ENCODE data around the gene FUT8.

The FUT8 gene

GRCh38 chr14:65517635-65518542 lies 105.4 kb downstream of the FUT8 start:
- no peak for DNase-seq
- in situ Hi-C loops (cut with HindIII; ENCODE audit: low pct_ligation_motif_present, low pct_unique_long_range_greater_than_20kb, low sequenced_read_pairs) = no loop called here

- in situ Hi-C loops (cut with HindIII; ENCODE audit: low pct_ligation_motif_present, low pct_unique_long_range_greater_than_20kb, low sequenced_read_pairs) = no loop called here
- DNase-seq = no peak
Observed at GRCh38 chr14:65528069-65528468, 115.5 kb downstream of the FUT8 start.

- in situ Hi-C loops (cut with HindIII; ENCODE audit: low pct_ligation_motif_present, low pct_unique_long_range_greater_than_20kb, low sequenced_read_pairs) = no loop called here
- DNase-seq = no peak
Observed at GRCh38 chr14:65531148-65531547, 118.6 kb downstream of the FUT8 start.

- no peak for DNase-seq
- in situ Hi-C loops (cut with HindIII; ENCODE audit: low pct_ligation_motif_present, low pct_unique_long_range_greater_than_20kb, low sequenced_read_pairs) = no loop called here
Observed at GRCh38 chr14:65533736-65534404, 121.3 kb downstream of the FUT8 start.

GRCh38 chr14:65536781-65537423 lies 124.4 kb downstream of the FUT8 start:
- no peak for DNase-seq
- in situ Hi-C loops (cut with HindIII; ENCODE audit: low pct_ligation_motif_present, low pct_unique_long_range_greater_than_20kb, low sequenced_read_pairs) = no loop called here

GRCh38 chr14:65548878-65549277 lies 136.3 kb downstream of the FUT8 start:
- in situ Hi-C loops (cut with HindIII; ENCODE audit: low pct_ligation_motif_present, low pct_unique_long_range_greater_than_20kb, low sequenced_read_pairs) = no loop called here

GRCh38 chr14:65549429-65549828 lies 136.9 kb downstream of the FUT8 start:
- in situ Hi-C loops (cut with HindIII; ENCODE audit: low pct_ligation_motif_present, low pct_unique_long_range_greater_than_20kb, low sequenced_read_pairs) = no loop called here
- no peak for DNase-seq

More at GRCh38 chr14:65548878-65549277, 136.3 kb downstream of the FUT8 start:
- no peak for DNase-seq

- no peak for DNase-seq
- in situ Hi-C loops (cut with HindIII; ENCODE audit: low pct_ligation_motif_present, low pct_unique_long_range_greater_than_20kb, low sequenced_read_pairs) = no loop called here
Observed at GRCh38 chr14:65550779-65551643, 138.5 kb downstream of the FUT8 start.

GRCh38 chr14:65552724-65553123 lies 140.2 kb downstream of the FUT8 start:
- in situ Hi-C loops (cut with HindIII; ENCODE audit: low pct_ligation_motif_present, low pct_unique_long_range_greater_than_20kb, low sequenced_read_pairs) = no loop called here
- DNase-seq = no peak

- no peak for DNase-seq
- in situ Hi-C loops (cut with HindIII; ENCODE audit: low pct_ligation_motif_present, low pct_unique_long_range_greater_than_20kb, low sequenced_read_pairs) = no loop called here
Observed at GRCh38 chr14:65554837-65555236, 142.3 kb downstream of the FUT8 start.

- no peak for DNase-seq
- in situ Hi-C loops (cut with HindIII; ENCODE audit: low pct_ligation_motif_present, low pct_unique_long_range_greater_than_20kb, low sequenced_read_pairs) = no loop called here
Observed at GRCh38 chr14:65555358-65555757, 142.8 kb downstream of the FUT8 start.

- in situ Hi-C loops (cut with HindIII; ENCODE audit: low pct_ligation_motif_present, low pct_unique_long_range_greater_than_20kb, low sequenced_read_pairs) = no loop called here
- DNase-seq = no peak
Observed at GRCh38 chr14:65558363-65558762, 145.8 kb downstream of the FUT8 start.

- no peak for DNase-seq
- in situ Hi-C loops (cut with HindIII; ENCODE audit: low pct_ligation_motif_present, low pct_unique_long_range_greater_than_20kb, low sequenced_read_pairs) = no loop called here
Observed at GRCh38 chr14:65560340-65561027, 148.0 kb downstream of the FUT8 start.

- DNase-seq = no peak
- in situ Hi-C loops (cut with HindIII; ENCODE audit: low pct_ligation_motif_present, low pct_unique_long_range_greater_than_20kb, low sequenced_read_pairs) = no loop called here
Observed at GRCh38 chr14:65564370-65564769, 151.8 kb downstream of the FUT8 start.

GRCh38 chr14:65565948-65566347 lies 153.4 kb downstream of the FUT8 start:
- in situ Hi-C loops (cut with HindIII; ENCODE audit: low pct_ligation_motif_present, low pct_unique_long_range_greater_than_20kb, low sequenced_read_pairs) = no loop called here
- peak; percentile 22 for DNase-seq

GRCh38 chr14:65566820-65567522 lies 154.4 kb downstream of the FUT8 start:
- in situ Hi-C loops (cut with HindIII; ENCODE audit: low pct_ligation_motif_present, low pct_unique_long_range_greater_than_20kb, low sequenced_read_pairs) = no loop called here
- DNase-seq = no peak

GRCh38 chr14:65574611-65575010 lies 162.1 kb downstream of the FUT8 start:
- in situ Hi-C loops (cut with HindIII; ENCODE audit: low pct_ligation_motif_present, low pct_unique_long_range_greater_than_20kb, low sequenced_read_pairs) = no loop called here
- DNase-seq = no peak

Measured in ACHN (cell line).